B cell (primary cell): ENCODE results near the gene PLSCR4. TPM values are rescaled to one million over a fixed set of nuclear protein-coding genes. Genes with fewer than 3 reads are reported as not detected.

Experiments used
- ATAC-seq: fragments of 200-7000 bp; cut with Tn5 transposase; one replicate; pipeline ENCODE4 v1.10.0; 2021; ENCODE audit warnings: low read depth, mild to moderate bottlenecking, moderate number of reproducible peaks, moderate library complexity
- CTCF ChIA-PET: fragments of 350-600 bp; sonication (Branson Sonifier 250); formaldehyde crosslinking; loops from one replicate; lab custom pipeline; 2021; ENCODE audit warnings: antibody characterized with exemption, inconsistent platforms; lab: Charles Lee
- POLR2A ChIA-PET: fragments of 350-600 bp; sonication (Branson Sonifier 250); formaldehyde crosslinking; loops from one replicate; lab custom pipeline; 2021; ENCODE audit warnings: antibody characterized with exemption; lab: Charles Lee
- DNase-seq: peaks from one replicate; pipeline ENCODE4 v3.0.0; 2013
- H2AFZ ChIP-seq: 2 replicates; pipeline ENCODE4 v1.6.1; 2012; ENCODE audit warnings: mild to moderate bottlenecking, low read depth, low read length; ENCODE audit not compliant: insufficient read depth, poor library complexity, severe bottlenecking
- H3K27ac ChIP-seq, 2 donors: 1 replicate in 1 of 2; 2 replicates in 1 of 2; pipeline ENCODE4 v1.5.1; 2012 to 2013; ENCODE audit warnings: low read length in 2 of 2, mild to moderate bottlenecking in 2 of 2, moderate library complexity in 1 of 2
- H3K27me3 ChIP-seq, 4 experiments: fragments of 200-600 bp in 1 of 4; sonication (generic) in 1 of 4; replicated peaks in 1 of 4; 1 replicate in 2 of 4; 2 replicates in 2 of 4; pipeline versions ENCODE4 v1.6.1 to v1.7.0; 2013 to 2016; ENCODE audit warnings: low read length in 3 of 4, mild to moderate bottlenecking in 2 of 4, mixed read lengths in 1 of 4, moderate library complexity in 1 of 4; ENCODE audit not compliant: insufficient read depth in 4 of 4, control insufficient read depth in 3 of 4; ENCODE audit errors: control extremely low read depth in 1 of 4
- H3K36me3 ChIP-seq, 2 experiments: replicated peaks in 1 of 2; 1 replicate in 1 of 2; 2 replicates in 1 of 2; pipeline versions ENCODE4 v1.6.1 to v1.7.1; 2013; ENCODE audit warnings: low read length in 1 of 2; ENCODE audit not compliant: insufficient read depth in 2 of 2, control insufficient read depth in 1 of 2; ENCODE audit errors: control extremely low read depth in 1 of 2, extremely low read depth in 1 of 2
- H3K4me1 ChIP-seq, 2 donors: fragments of 200-600 bp in 1 of 2; sonication (generic) in 1 of 2; 1 replicate in 1 of 2; 2 replicates in 1 of 2; pipeline versions ENCODE4 v1.5.1 to v1.6.1; 2013 to 2017; ENCODE audit warnings: low read length in 2 of 2; ENCODE audit not compliant: control insufficient read depth in 2 of 2, insufficient read depth in 2 of 2
- H3K4me2 ChIP-seq: replicated peaks from 2 replicates; pipeline ENCODE3; 2012; ENCODE audit warnings: mild to moderate bottlenecking, low read depth, low read length; ENCODE audit not compliant: poor library complexity, severe bottlenecking
- H3K4me3 ChIP-seq, 5 experiments: fragments of 200-600 bp in 1 of 5; sonication (generic) in 1 of 5; 1 replicate in 3 of 5; 2 replicates in 2 of 5; pipeline versions ENCODE4 v1.5.1 to v1.7.0; 2011 to 2016; ENCODE audit warnings: low read length in 4 of 5, mild to moderate bottlenecking in 4 of 5, low read depth in 2 of 5, control low read depth in 1 of 5, moderate library complexity in 1 of 5; ENCODE audit not compliant: insufficient read depth in 1 of 5; ENCODE audit errors: control extremely low read depth in 1 of 5, extremely low read depth in 1 of 5
- H3K79me2 ChIP-seq: fragments of 200-600 bp; sonication (generic); one replicate; pipeline ENCODE4 v1.6.0; 2016; ENCODE audit warnings: low read length; ENCODE audit not compliant: control insufficient read depth, insufficient read depth
- H3K9ac ChIP-seq: fragments of 200-600 bp; sonication (generic); 2 replicates; pipeline ENCODE4 v1.6.1; 2017; ENCODE audit warnings: mild to moderate bottlenecking, low read length, moderate library complexity
- H3K9me3 ChIP-seq, 3 donors: one replicate each; pipeline versions ENCODE4 v1.6.1 to v1.7.1; 2013; ENCODE audit warnings: low read length in 2 of 3; ENCODE audit not compliant: control insufficient read depth in 2 of 3, insufficient read depth in 1 of 3; ENCODE audit errors: control extremely low read depth in 1 of 3
- H4K20me1 ChIP-seq: 2 replicates; pipeline ENCODE4 v1.6.0; 2012; ENCODE audit warnings: mild to moderate bottlenecking, low read length; ENCODE audit not compliant: insufficient read depth, control insufficient read depth, poor library complexity, severe bottlenecking
- H3K27ac Mint-ChIP-seq: one replicate; pipeline ENCODE4 v1.8.0; 2021; ENCODE audit warnings: mixed read lengths
- H3K27me3 Mint-ChIP-seq: one replicate; pipeline ENCODE4 v1.8.0; 2021; ENCODE audit warnings: mixed read lengths
- H3K4me1 Mint-ChIP-seq: one replicate; pipeline ENCODE4 v1.8.0; 2021; ENCODE audit warnings: mixed read lengths
- H3K4me3 Mint-ChIP-seq: one replicate; pipeline ENCODE4 v1.8.0; 2021; ENCODE audit warnings: mixed read lengths
- H3K9me3 Mint-ChIP-seq: one replicate; pipeline ENCODE4 v1.8.0; 2022; ENCODE audit warnings: mixed read lengths; ENCODE audit not compliant: insufficient read depth
- CTCF ChIP-seq: fragments of 200-600 bp; IDR thresholded peaks from one replicate; pipeline ENCODE4 v1.8.0; 2022; ENCODE audit warnings: antibody characterized with exemption, mild to moderate bottlenecking
- EZH2 ChIP-seq: IDR thresholded peaks from 2 replicates; pipeline ENCODE4 v1.6.1; 2012; ENCODE audit warnings: borderline replicate concordance, low read depth, mild to moderate bottlenecking, moderate library complexity, low read length; ENCODE audit not compliant: insufficient read depth, poor library complexity, severe bottlenecking
- WGBS: methylation state at CpG from one replicate; pipeline ENCODE4 v1.1.5; 2013; ENCODE audit warnings: missing lambda C conversion rate; ENCODE audit not compliant: insufficient coverage; 5-methylcytosine and 5-hydroxymethylcytosine counted together
- intact Hi-C: fragments of 100-400 bp; cut with micrococcal nuclease; formaldehyde crosslinking; loops from one replicate; pipeline ENCODE4 v1.10.0; 2022
- polyA plus RNA-seq: library from polyadenylated mRNA; depleted of rRNA; stranded (reverse); fragments of >200 nt; gene quantifications from 2 replicates; pipeline ENCODE4 v1.2.3, GENCODE V29; 2012
- total RNA-seq, 2 donors: library from RNA; stranded (reverse); fragments of 120-200 nt in 1 of 2; gene quantifications; 1 replicate in 1 of 2; 2 replicates in 1 of 2; pipeline versions ENCODE4 v1.2.3 to v1.2.4, GENCODE V29; 2013 to 2022

Gene PLSCR4
- total and polyA plus RNA-seq, 2 donors (not counting 1 experiment from before 2014, with no cell fraction given): not detected

GRCh38 chr3:146223401-146224373 is 27.2 kb downstream of the PLSCR4 start:
- Histone ChIP-seq H3K79me2 (no peaks in the 10 kb centered on the region), H3K4me2 (no peak overlapping the region), H3K36me3 (no peaks in the 10 kb centered on the region), H2AFZ (no peak overlapping the region), H3K27me3 (no peaks in the 10 kb centered on the region), H3K4me1 (no peaks in the 10 kb centered on the region), H3K4me3 (no peak overlapping the region), H3K9me3 (no peaks in the 10 kb centered on the region), H3K27ac (no peak overlapping the region), H4K20me1 (no peaks in the 10 kb centered on the region), H3K9ac (no peak overlapping the region)
- WGBS: 93% methylated on average over 4 of the region's 6 CpGs
- Mint-ChIP-seq H3K27me3 (no peaks in the 10 kb centered on the region), H3K4me1 (no peaks in the 10 kb centered on the region), H3K9me3 (no peaks in the 10 kb centered on the region), H3K4me3 (no peak overlapping the region), H3K27ac (no peak overlapping the region)
- ChIA-PET POLR2A (no interaction called here), CTCF (interaction anchor here (1.4 to 2.4 kb wide), 2 partner anchors 34 to 354 kb away, joined by 4 to 10 read pairs; no protein-coding TSS in a partner anchor)
- TF ChIP-seq CTCF (no peak), EZH2 (no peak)
- intact Hi-C loops: no loop called here
- DNase-seq (no peak), ATAC-seq (no peak)
